Measurements from ENCODE around the gene SRSF10. TPM values are rescaled to one million over a fixed set of nuclear protein-coding genes. Genes with fewer than 3 reads are reported as not detected.
A peak's percentile ranks its signal among the peaks of the same experiment; 100 is the strongest.
"Not testable (repeated sequence)": the region's sequence is repeated elsewhere in the genome, so short reads cannot be mapped to it uniquely, and the experiment has no call there.

SRSF10 gene
- total RNA-seq, 2 donors from 2014 or later: 61.5 to 89.7 TPM

GRCh38 chr1:24020470-24020869, 40.3 kb upstream of the SRSF10 start:
- no peaks in the 10 kb centered on the region for H3K36me3 ChIP-seq (replicated peaks in 1 of 2; ENCODE audit: insufficient read depth in 1 of 2, low read depth in 2 of 2)
- no peak for TF ChIP-seq CTCF (IDR thresholded peaks at IDR 0.05)
- TF ChIP-seq POLR2A (IDR thresholded peaks at IDR 0.05): no peak
- H3K27ac ChIP-seq: peak overlapping the region in 3 of 4 donors; percentile 66 to 89 (median 86)
- ATAC-seq: no peak
- H3K4me1 ChIP-seq: peaks cover 63% of the 10 kb centered on the region
- DNase-seq: no peak
- H3K9me3 ChIP-seq: no peaks in the 10 kb centered on the region
- intact Hi-C loops (cut with DNase I): no loop called here
- 87 to 100% methylated on average over 2 to 3 of the region's 3 CpGs for WGBS, 2 donors
- no peak overlapping the region for H3K4me3 ChIP-seq
- H3K27me3 ChIP-seq: no peaks in the 10 kb centered on the region

- WGBS, 2 donors: 88 to 92% methylated on average over 5 of the region's 5 CpGs
- H3K27me3 ChIP-seq: no peaks in the 10 kb centered on the region
- no peak overlapping the region for H3K4me3 ChIP-seq
- TF ChIP-seq POLR2A (IDR thresholded peaks at IDR 0.05) (no peak), CTCF (IDR thresholded peaks at IDR 0.05) (no peak)
- ATAC-seq (no peak), DNase-seq (peak in 1 of 4 donors; percentile 29)
- intact Hi-C loops (cut with DNase I): no loop called here
- no peaks in the 10 kb centered on the region for H3K9me3 ChIP-seq
- H3K4me1 ChIP-seq: peaks cover 67% of the 10 kb centered on the region
- H3K36me3 ChIP-seq (replicated peaks in 1 of 2; ENCODE audit: insufficient read depth in 1 of 2, low read depth in 2 of 2): no peaks in the 10 kb centered on the region
- H3K27ac ChIP-seq: peak overlapping the region in 3 of 4 donors; percentile 66 to 89 (median 86)
Measured at GRCh38 chr1:24020025-24020424, 39.9 kb upstream of the SRSF10 start.

GRCh38 chr1:24018611-24019580, 38.8 kb upstream of the SRSF10 start:
- intact Hi-C loops (cut with DNase I): no loop called here
- TF ChIP-seq POLR2A (IDR thresholded peaks at IDR 0.05) (peak in 1 of 3 donors; percentile 16), CTCF (IDR thresholded peaks at IDR 0.05) (peak in 3 of 7 experiments; percentile 7 to 11 (median 9))
- H3K27me3 ChIP-seq: no peaks in the 10 kb centered on the region
- no peaks in the 10 kb centered on the region for H3K9me3 ChIP-seq
- no peak overlapping the region for H3K4me3 ChIP-seq
- DNase-seq (peak; percentile 99 to 100 (median 100)), ATAC-seq (peak; percentile 94)
- H3K36me3 ChIP-seq (replicated peaks in 1 of 2; ENCODE audit: insufficient read depth in 1 of 2, low read depth in 2 of 2): no peaks in the 10 kb centered on the region
- peak overlapping the region; percentile 66 to 89 (median 88) for H3K27ac ChIP-seq
- WGBS, 2 donors: 20 to 24% methylated on average over 20 of the region's 20 CpGs
- peaks cover 75% of the 10 kb centered on the region for H3K4me1 ChIP-seq

GRCh38 chr1:24015221-24016210, 35.4 kb upstream of the SRSF10 start:
- WGBS, 2 donors: 40 to 44% methylated on average over 6 of the region's 6 CpGs
- ATAC-seq (no peak), DNase-seq (no peak)
- H3K27ac ChIP-seq: peak overlapping the region in 3 of 4 donors; percentile 41 to 89 (median 54)
- H3K36me3 ChIP-seq (replicated peaks in 1 of 2; ENCODE audit: insufficient read depth in 1 of 2, low read depth in 2 of 2): no peaks in the 10 kb centered on the region
- TF ChIP-seq POLR2A (IDR thresholded peaks at IDR 0.05) (no peak), CTCF (IDR thresholded peaks at IDR 0.05) (no peak)
- H3K27me3 ChIP-seq: no peaks in the 10 kb centered on the region
- no peaks in the 10 kb centered on the region for H3K9me3 ChIP-seq
- peaks cover 51% of the 10 kb centered on the region for H3K4me1 ChIP-seq
- no peak overlapping the region for H3K4me3 ChIP-seq
- intact Hi-C loops (cut with DNase I): no loop called here

GRCh38 chr1:24012878-24013277, 32.8 kb upstream of the SRSF10 start:
- DNase-seq; H3K4me3 ChIP-seq; intact Hi-C loops (cut with DNase I); H3K36me3 ChIP-seq (replicated peaks in 1 of 2; ENCODE audit: insufficient read depth in 1 of 2, low read depth in 2 of 2); H3K27me3 ChIP-seq; H3K27ac ChIP-seq; ATAC-seq; H3K9me3 ChIP-seq: not testable (repeated sequence)
- peaks cover 42% of the 10 kb centered on the region for H3K4me1 ChIP-seq
- 94 to 97% methylated on average over 6 to 8 of the region's 8 CpGs for WGBS, 2 donors

Measured in body of pancreas (tissue), 4 donors.